Measurements from ENCODE around the gene GALR3.

Gene GALR3

GRCh38 chr22:37844904-37845329 is 21.7 kb downstream of the GALR3 start:
- ChIA-PET POLR2A (interaction anchor here (0.6 to 1.2 kb wide), 4 partner anchors 10 to 108 kb away, joined by 3 to 6 read pairs (median 4); partner anchors contain the start of genes C22orf23, GCAT and POLR2F), CTCF (interaction anchor here (1.5 to 2.2 kb wide), 4 partner anchors 11 to 202 kb away, joined by 4 to 13 read pairs (median 6); no protein-coding TSS in a partner anchor)
- TF ChIP-seq CTCF (IDR thresholded peaks at IDR 0.05; ENCODE audit: control extremely low read depth, extremely low read depth, low read depth, missing control alignments) = no peak
- DNase-seq (ENCODE audit: extremely low spot score) = no peak

- ChIA-PET CTCF (interaction anchor here (0.7 to 1.7 kb wide), 2 partner anchors 17 to 28 kb away, joined by 3 to 10 read pairs; no protein-coding TSS in a partner anchor), POLR2A (no interaction called here)
- no peak for TF ChIP-seq CTCF (IDR thresholded peaks at IDR 0.05; ENCODE audit: control extremely low read depth, extremely low read depth, low read depth, missing control alignments)
- no peak for DNase-seq (ENCODE audit: extremely low spot score)
Measured at GRCh38 chr22:37846433-37846832, 23.3 kb downstream of the GALR3 start.

- ChIA-PET POLR2A (interaction anchor here (1.4 kb wide), 1 partner anchor 190 kb away, joined by 3 read pairs; the partner anchor contains the start of gene PDXP), CTCF (interaction anchor here (1.0 to 1.6 kb wide), 3 partner anchors 29 to 31 kb away, joined by 3 to 5 read pairs (median 3); no protein-coding TSS in a partner anchor)
- DNase-seq (ENCODE audit: extremely low spot score) = no peak
- TF ChIP-seq CTCF (IDR thresholded peaks at IDR 0.05; ENCODE audit: control extremely low read depth, extremely low read depth, low read depth, missing control alignments) = no peak
Measured at GRCh38 chr22:37848587-37849088, 25.5 kb downstream of the GALR3 start.

GRCh38 chr22:37849089-37849751 is 26.0 kb downstream of the GALR3 start, which contains the start of gene EIF3L:
Gene EIF3L (plus strand): TSS chr22:37849419. CDS start chr22:37849450, 31 bp downstream.
- ChIA-PET POLR2A (interaction anchor here (1.4 kb wide), 1 partner anchor 190 kb away, joined by 3 read pairs; the partner anchor contains the start of gene PDXP), CTCF (interaction anchor here (1.0 to 1.6 kb wide), 5 partner anchors 11 to 32 kb away, joined by 3 to 14 read pairs (median 4); no protein-coding TSS in a partner anchor)
- peak; percentile 94 for DNase-seq (ENCODE audit: extremely low spot score)
- TF ChIP-seq CTCF (IDR thresholded peaks at IDR 0.05; ENCODE audit: control extremely low read depth, extremely low read depth, low read depth, missing control alignments) = no peak

GRCh38 chr22:37850801-37851200 is 27.6 kb downstream of the GALR3 start:
- no peak for DNase-seq (ENCODE audit: extremely low spot score)
- no peak for TF ChIP-seq CTCF (IDR thresholded peaks at IDR 0.05; ENCODE audit: control extremely low read depth, extremely low read depth, low read depth, missing control alignments)
- CTCF ChIA-PET = interaction anchor here (1.6 kb wide), 2 partner anchors 9 to 13 kb away, joined by 4 to 14 read pairs; no protein-coding TSS in a partner anchor
- POLR2A ChIA-PET = interaction anchor here (0.6 kb wide), 1 partner anchor 8 kb away, joined by 5 read pairs; no protein-coding TSS in a partner anchor

GRCh38 chr22:37852418-37852817 is 29.2 kb downstream of the GALR3 start:
- POLR2A ChIA-PET = no interaction called here
- DNase-seq (ENCODE audit: extremely low spot score) = no peak
- TF ChIP-seq CTCF (IDR thresholded peaks at IDR 0.05; ENCODE audit: control extremely low read depth, extremely low read depth, low read depth, missing control alignments) = no peak
- CTCF ChIA-PET = interaction anchor here (0.7 to 4.8 kb wide), 4 partner anchors 9 to 114 kb away, joined by 3 to 39 read pairs (median 8); no protein-coding TSS in a partner anchor
